Measurements from ENCODE around the gene LRRC37A3. TPM values are rescaled to one million over a fixed set of nuclear protein-coding genes. Genes with fewer than 3 reads are reported as not detected.
"Not testable (repeated sequence)": the region's sequence is repeated elsewhere in the genome, so short reads cannot be mapped to it uniquely, and the experiment has no call there.

Gene LRRC37A3
- total RNA-seq, 1 experiment from 2014 or later, result 7.7 TPM

- H3K79me2 ChIP-seq (ENCODE audit: insufficient read depth, low read length); POLR2A ChIA-PET; H3K27ac ChIP-seq (ENCODE audit: low read depth, low read length); CTCF ChIA-PET; BruUV-seq (replicated peaks); H3K9ac ChIP-seq (ENCODE audit: low read length); RAD21 ChIA-PET (ENCODE audit: low non-redundant PET in 1 of 2, low total read pairs in 2 of 2, uncharacterized antibody in 2 of 2, unreplicated experiment in 2 of 2); H4K20me1 ChIP-seq (ENCODE audit: insufficient read depth); H3K27me3 ChIP-seq (ENCODE audit: insufficient read depth, low read length); H3K9me3 ChIP-seq (ENCODE audit: control insufficient read depth in 1 of 2, insufficient read depth in 1 of 2, low read depth in 1 of 2, low read length in 2 of 2); H3K36me3 ChIP-seq (ENCODE audit: control insufficient read depth in 1 of 2, insufficient read depth in 2 of 2, low read length in 2 of 2); H3K9me2 ChIP-seq (ENCODE audit: insufficient read depth); H3K4me3 ChIP-seq (replicated peaks in 1 of 2; ENCODE audit: low read depth in 1 of 2, low read length in 2 of 2): not testable (repeated sequence)
- TF ChIP-seq CTCF (IDR thresholded peaks at IDR 0.05 in 2 of 3, conservative IDR thresholded peaks at IDR 0.05 in 1 of 3; ENCODE audit: borderline replicate concordance in 1 of 3, insufficient read depth in 1 of 3, low read depth in 2 of 3, low read length in 2 of 3), result peak; percentile 62 to 85 (median 66); a peak in 5 of 6 replicates
- TF ChIP-seq RAD21 (IDR thresholded peaks at IDR 0.05; ENCODE audit: low read depth), result peak; percentile 78
- ATAC-seq, result peak; percentile 95
- peak overlapping the region; percentile 98 for H2AFZ ChIP-seq (ENCODE audit: low read depth, low read length, poor library complexity, severe bottlenecking)
- H3K4me1 ChIP-seq (ENCODE audit: control insufficient read depth in 1 of 2, insufficient read depth in 2 of 2, low read length in 2 of 2), result peaks cover 9 to 20% of the 10 kb centered on the region in 2 experiments
- H3K4me2 ChIP-seq (ENCODE audit: low read length), result peak overlapping the region; percentile 47; the same call in 1 of the 2 replicates
- peak; percentile 56 for DNase-seq (ENCODE audit: low read depth, low spot score)
- intact Hi-C loops (cut with micrococcal nuclease), result loop anchor here (5.0 to 10.0 kb wide), 2 partner anchors 87 to 350 kb away; no protein-coding TSS in a partner anchor
These were observed 71.5 kb downstream of the LRRC37A3 start for GRCh38 chr17:64847504-64848466.

- H3K4me2 ChIP-seq (ENCODE audit: low read length); H3K9ac ChIP-seq (ENCODE audit: low read length); RAD21 ChIA-PET (ENCODE audit: low non-redundant PET in 1 of 2, low total read pairs in 2 of 2, uncharacterized antibody in 2 of 2, unreplicated experiment in 2 of 2); H3K27me3 ChIP-seq (ENCODE audit: insufficient read depth, low read length); ATAC-seq; H3K27ac ChIP-seq (ENCODE audit: low read depth, low read length); POLR2A ChIA-PET; BruUV-seq (replicated peaks); H3K36me3 ChIP-seq (ENCODE audit: control insufficient read depth in 1 of 2, insufficient read depth in 2 of 2, low read length in 2 of 2); H2AFZ ChIP-seq (ENCODE audit: low read depth, low read length, poor library complexity, severe bottlenecking); H3K9me2 ChIP-seq (ENCODE audit: insufficient read depth); CTCF ChIA-PET; H4K20me1 ChIP-seq (ENCODE audit: insufficient read depth); DNase-seq (ENCODE audit: low read depth, low spot score); H3K9me3 ChIP-seq (ENCODE audit: control insufficient read depth in 1 of 2, insufficient read depth in 1 of 2, low read depth in 1 of 2, low read length in 2 of 2); H3K79me2 ChIP-seq (ENCODE audit: insufficient read depth, low read length); H3K4me3 ChIP-seq (replicated peaks in 1 of 2; ENCODE audit: low read depth in 1 of 2, low read length in 2 of 2): not testable (repeated sequence)
- peaks cover 9 to 20% of the 10 kb centered on the region in 2 experiments for H3K4me1 ChIP-seq (ENCODE audit: control insufficient read depth in 1 of 2, insufficient read depth in 2 of 2, low read length in 2 of 2)
- intact Hi-C loops (cut with micrococcal nuclease), result loop anchor here (5.0 to 10.0 kb wide), 2 partner anchors 88 to 350 kb away; no protein-coding TSS in a partner anchor
These were observed 72.4 kb downstream of the LRRC37A3 start for GRCh38 chr17:64846892-64847291.

Measured in HCT116 (cell line).